ENCODE data around the gene PHPT1. TPM values are rescaled to one million over a fixed set of nuclear protein-coding genes. Genes with fewer than 3 reads are reported as not detected.
A peak's percentile ranks its signal among the peaks of the same experiment; 100 is the strongest.
"Not testable (repeated sequence)": the region's sequence is repeated elsewhere in the genome, so short reads cannot be mapped to it uniquely, and the experiment has no call there.

The PHPT1 gene
- polyA plus RNA-seq (2013, experiment 1 of 2; ENCODE audit: insufficient read length) = 149 TPM
- 165 TPM for polyA plus RNA-seq (2013, experiment 2 of 2; ENCODE audit: insufficient read length)

GRCh38 chr9:136849038-136849959 lies at the start of gene PHPT1:
Gene PHPT1 (plus strand): TSS chr9:136849409. CDS start chr9:136849431, 22 bp downstream.
- DNase-seq = peak; percentile 99

DNA sequence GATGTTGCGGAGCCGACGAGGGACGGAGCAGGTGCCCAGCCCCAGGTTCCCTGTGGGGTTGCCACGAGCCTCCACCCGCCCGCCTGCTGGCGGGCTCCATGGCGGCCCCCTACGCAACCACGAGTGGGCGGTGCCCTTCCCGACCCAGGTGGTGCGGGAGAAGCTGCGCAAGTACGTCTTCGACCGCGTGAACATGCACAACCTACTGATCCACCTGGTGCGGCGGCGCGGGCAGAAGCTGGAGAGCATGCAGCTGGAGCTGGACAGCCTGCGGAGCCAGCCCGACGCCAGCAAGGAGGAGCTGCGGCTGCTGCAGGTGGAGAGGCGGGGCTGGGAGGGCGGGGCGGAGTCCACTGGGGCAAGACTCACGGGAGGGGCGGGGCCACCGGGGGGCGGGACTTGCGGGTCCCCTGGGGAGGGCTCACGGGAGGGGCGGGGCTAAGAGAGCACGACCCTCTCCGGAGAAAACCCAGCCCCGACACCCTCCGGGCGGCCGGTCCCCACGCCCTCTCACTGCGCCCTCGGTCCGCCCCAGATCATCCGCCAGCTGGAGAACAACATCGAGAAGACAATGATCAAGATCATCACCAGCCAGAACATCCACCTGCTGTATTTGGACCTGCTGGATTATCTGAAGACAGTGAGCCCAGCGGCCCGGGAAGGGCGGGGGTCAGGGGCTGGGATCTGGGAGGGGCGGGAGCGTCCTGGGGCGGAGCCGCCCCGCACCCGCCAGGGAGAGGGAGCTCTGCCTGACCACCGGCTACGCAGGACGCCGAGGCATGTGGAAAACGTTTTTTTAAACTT lies 49.2 kb upstream of the PHPT1 start:
- no peak for DNase-seq

DNA sequence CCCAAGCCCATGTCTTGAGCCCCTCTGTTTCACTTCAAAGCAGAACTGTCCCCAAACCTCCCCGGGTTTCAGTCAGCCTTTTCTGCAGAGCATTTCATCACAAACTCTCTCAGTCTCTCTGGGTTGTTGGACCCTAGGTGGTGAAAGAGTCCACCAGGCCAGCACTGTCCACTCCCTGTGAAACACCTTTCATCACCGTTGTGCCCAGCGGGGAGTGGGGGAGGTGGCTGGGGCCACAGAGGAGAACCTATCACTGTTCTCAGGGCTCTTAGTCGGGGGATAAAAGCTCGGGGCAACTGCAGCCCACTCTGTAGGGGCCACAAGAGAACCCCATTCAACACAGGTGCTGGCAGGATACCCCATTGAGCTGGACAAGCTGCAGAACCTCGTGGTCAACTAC lies 46.9 kb upstream of the PHPT1 start:
- DNase-seq = no peak

- DNase-seq = not testable (repeated sequence)
These were observed 46.1 kb upstream of the PHPT1 start for GRCh38 chr9:136803009-136803550.

GRCh38 chr9:136803551-136804508 lies 45.4 kb upstream of the PHPT1 start:
- DNase-seq = no peak

DNA sequence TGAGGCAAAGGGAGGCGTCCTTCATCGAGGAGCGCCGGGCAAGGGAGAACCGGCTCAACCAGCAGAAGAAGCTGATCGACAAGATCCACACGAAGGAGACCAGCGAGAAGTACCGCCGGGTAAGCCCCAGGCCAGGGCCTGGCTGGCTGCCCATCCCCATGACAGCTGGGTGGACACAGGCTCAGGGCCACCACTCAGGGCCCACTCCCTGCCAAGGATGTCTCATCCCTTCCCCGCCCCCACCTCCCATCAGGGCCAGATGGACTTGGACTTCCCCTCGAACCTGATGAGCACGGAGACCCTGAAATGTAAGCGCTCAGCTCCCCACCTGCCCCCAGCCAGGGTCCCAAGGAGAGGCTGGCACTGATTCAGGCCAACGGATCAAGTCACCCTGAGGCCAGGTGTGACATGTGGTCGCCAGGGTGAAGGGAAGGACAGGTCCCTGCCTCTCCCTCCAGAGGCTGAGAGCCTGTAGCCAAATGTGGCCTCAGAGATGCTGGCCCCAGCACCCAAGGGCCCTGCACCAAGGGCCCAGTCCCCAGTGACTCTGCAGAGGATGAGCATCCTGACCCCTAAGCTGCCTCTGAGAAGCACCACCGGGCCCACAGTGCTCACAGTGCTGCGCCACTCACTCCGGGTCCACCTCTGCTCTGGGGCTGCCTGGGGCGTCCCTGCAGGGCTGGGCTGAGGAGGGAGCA lies 44.6 kb upstream of the PHPT1 start:
- DNase-seq = no peak

- DNase-seq = no peak
These were observed 43.9 kb upstream of the PHPT1 start for GRCh38 chr9:136805207-136805740.

GRCh38 chr9:136806067-136806466 lies 43.1 kb upstream of the PHPT1 start:
- no peak for DNase-seq

DNA sequence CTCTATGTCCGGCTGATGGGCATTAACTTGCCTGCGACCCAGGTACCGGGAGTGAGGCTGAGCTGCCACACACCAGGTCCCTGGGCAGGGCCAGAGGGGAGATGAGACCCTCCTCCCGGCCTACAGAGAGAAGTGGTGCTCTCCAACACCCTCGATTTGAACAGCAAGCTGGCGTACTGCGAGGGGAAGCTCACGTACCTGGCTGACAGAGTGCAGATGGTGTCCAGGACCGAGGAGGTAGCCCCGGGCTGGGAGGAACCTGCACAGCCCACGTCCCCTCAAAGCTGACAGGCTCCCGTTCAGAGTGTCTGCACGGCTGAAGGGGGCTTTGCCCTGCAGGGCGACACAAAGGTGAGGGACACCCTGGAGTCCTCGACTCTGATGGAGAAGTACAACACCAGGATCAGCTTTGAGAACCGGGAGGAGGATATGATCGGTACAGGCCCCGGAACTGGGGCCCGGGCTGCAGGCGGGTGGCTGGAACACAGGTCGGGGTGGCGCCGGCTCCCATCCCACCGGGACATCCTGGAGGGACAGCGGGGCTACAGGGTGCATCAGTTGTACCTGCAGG lies 42.5 kb upstream of the PHPT1 start:
- DNase-seq = no peak

DNA sequence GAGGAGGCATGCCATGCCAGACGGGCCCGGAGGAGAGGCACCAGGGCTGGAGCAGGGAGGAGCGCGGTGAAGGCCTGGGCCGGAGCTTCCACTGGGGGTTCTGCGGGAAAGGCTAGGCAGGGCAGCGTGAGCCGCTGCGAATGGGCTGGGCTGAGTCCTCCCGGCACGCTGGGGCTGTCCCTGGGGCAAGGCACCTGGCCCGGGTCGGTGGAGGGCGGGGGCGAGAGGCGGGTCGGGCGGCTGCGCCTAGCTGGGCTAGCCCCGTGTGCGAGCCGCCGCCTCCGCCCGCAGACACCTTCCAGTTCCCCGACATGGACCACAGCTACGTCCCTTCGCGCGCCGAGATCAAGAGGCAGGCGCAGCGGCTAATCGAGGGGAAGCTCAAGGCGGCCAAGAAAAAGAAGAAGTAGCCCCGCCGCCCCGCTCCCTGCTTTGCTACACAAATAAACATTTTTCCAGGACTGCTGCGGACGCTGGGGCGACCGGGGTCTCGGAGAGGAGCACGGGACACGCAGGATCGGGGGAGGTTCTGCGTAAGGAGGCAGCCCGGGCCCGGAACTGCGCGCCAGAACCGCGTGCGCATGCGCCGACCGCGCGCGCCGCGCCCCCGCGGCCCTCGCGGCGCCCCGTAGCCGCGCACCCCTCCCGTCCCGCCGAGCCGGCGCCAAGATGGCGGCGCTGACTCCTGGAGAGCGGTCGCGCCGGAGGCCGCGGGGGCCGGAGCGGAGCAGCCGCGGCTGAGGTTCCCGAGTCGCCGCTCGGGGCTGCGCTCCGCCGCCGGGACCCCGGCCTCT lies 41.7 kb upstream of the PHPT1 start, which contains the start of gene RABL6:
Gene RABL6, plus strand, starts transcription at position 668 of the 794 bp plus-strand sequence. CDS start 249 bp downstream, outside the sequence.
- DNase-seq = peak; percentile 72

DNA sequence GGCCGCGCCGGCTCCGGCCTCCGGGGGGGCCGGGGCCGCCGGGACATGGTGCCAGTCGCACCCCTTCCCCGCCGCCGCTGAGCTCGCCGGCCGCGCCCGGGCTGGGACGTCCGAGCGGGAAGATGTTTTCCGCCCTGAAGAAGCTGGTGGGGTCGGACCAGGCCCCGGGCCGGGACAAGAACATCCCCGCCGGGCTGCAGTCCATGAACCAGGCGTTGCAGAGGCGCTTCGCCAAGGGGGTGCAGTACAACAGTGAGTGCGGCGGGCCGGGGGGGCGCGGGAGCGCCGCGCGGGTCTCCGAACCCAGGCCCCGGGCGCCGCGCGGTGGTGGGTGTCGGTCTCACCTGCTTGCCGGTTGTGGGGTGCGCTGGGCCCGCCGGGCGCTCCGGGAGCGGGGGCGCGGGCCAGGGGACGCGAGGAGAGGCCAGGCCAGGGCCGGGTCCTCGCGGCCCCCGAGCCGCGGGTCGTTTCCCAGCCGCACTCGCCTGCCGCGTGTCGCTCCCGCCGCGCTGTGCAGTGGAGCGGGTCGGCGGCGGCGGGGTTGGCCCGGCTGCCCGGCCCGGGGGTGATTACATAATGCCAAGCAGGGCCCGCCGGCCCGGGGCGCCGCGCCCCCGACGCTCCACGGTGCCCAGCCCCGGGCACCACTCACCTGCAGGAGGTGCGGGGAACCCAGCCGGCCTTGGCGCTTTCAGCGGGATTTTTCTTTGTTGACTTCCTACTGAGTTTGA lies 41.0 kb upstream of the PHPT1 start:
- DNase-seq = no peak

GRCh38 chr9:136808806-136809158 lies 40.4 kb upstream of the PHPT1 start:
- DNase-seq = no peak

GRCh38 chr9:136814725-136815421 lies 34.3 kb upstream of the PHPT1 start:
- no peak for DNase-seq

DNA sequence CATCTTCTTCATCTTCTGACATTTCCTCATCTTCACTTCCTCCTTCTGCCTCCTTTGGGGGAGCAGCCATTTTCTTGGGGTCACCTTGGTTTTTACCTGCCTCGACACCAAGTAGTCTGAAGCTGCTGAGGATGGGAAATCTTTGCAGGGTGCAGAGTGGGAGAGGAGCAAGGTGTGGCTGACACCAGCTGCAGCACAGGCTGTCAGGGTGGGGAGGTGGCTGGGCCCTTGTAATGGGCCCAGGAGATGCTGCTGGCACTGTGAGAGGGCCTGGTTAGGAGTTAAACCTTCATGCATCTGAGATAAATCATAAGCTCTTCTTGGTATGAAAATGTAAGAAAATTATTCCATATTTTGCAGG lies 33.8 kb upstream of the PHPT1 start:
- DNase-seq = no peak

- DNase-seq = peak; percentile 23
These were observed 28.0 kb upstream of the PHPT1 start for GRCh38 chr9:136820971-136821825.

DNA sequence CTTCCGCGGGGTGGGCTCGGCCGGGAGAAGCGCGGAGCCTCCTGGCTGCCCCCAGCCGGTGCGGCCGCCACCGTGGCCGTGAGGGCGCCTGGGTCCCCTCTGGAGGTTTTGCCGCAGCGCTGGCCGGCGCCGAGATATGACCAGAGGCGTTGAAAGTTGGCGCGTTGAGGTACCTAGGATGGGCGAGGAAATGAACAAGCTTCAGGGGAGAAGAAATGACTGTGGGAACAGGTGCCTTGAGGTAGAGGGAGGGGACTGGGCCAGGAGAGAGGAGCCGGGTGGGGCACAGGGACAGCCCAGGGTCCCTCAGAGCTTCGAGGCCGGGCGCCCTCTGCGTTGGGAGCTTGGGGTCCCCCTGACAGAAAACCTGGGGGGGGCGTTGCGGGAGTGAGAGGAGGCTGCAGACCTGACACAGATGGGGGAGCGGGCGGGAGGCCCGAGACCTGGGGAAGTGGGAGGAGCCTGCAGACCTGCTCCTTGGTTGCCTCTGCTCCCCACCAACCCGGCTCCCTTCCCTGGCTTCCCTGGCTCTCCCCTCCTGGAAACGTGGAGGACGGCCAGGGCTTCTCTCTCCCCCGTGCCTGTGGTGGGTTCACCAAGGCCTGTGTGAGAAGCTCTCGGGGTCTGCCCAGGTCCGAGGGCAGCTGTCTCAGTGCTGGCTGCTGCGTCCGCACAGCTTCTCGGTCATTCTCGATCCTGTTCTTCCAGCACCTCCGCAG lies 27.2 kb upstream of the PHPT1 start:
- no peak for DNase-seq
